Measurements from ENCODE around the gene TRPM5.

Gene TRPM5

GRCh38 chr11:2441171-2441570 is 3.1 kb downstream of the TRPM5 start:
- CTCF ChIA-PET: interaction anchor here (1.9 to 2.2 kb wide), 2 partner anchors 21 to 90 kb away, joined by 8 to 10 read pairs; no protein-coding TSS in a partner anchor
- DNase-seq (ENCODE audit: low read depth, low spot score): no peak

GRCh38 chr11:2440646-2441045 is 3.7 kb downstream of the TRPM5 start:
- DNase-seq (ENCODE audit: low read depth, low spot score): no peak
- ChIA-PET CTCF (interaction anchor here (1.9 to 2.2 kb wide), 2 partner anchors 20 to 91 kb away, joined by 8 to 10 read pairs; no protein-coding TSS in a partner anchor), POLR2A (no interaction called here)
- TF ChIP-seq CTCF (IDR thresholded peaks at IDR 0.05; ENCODE audit: insufficient read depth, low read length, missing control alignments): no peak
- H3K4me3 ChIP-seq (ENCODE audit: low read depth, low read length): no peak overlapping the region

More at GRCh38 chr11:2441171-2441570, 3.1 kb downstream of the TRPM5 start:
- no peak overlapping the region for H3K4me3 ChIP-seq (ENCODE audit: low read depth, low read length)
- no peak for TF ChIP-seq CTCF (IDR thresholded peaks at IDR 0.05; ENCODE audit: insufficient read depth, low read length, missing control alignments)
- POLR2A ChIA-PET: no interaction called here

GRCh38 chr11:2439820-2440219 is 4.5 kb downstream of the TRPM5 start:
- ChIA-PET POLR2A (no interaction called here), CTCF (interaction anchor here (0.8 kb wide), 1 partner anchor 92 kb away, joined by 3 read pairs; no protein-coding TSS in a partner anchor)
- no peak for DNase-seq (ENCODE audit: low read depth, low spot score)
- no peak for TF ChIP-seq CTCF (IDR thresholded peaks at IDR 0.05; ENCODE audit: insufficient read depth, low read length, missing control alignments)
- no peak overlapping the region for H3K4me3 ChIP-seq (ENCODE audit: low read depth, low read length)

- POLR2A ChIA-PET: no interaction called here
- CTCF ChIA-PET: interaction anchor here (1.5 to 2.9 kb wide), 2 partner anchors 10 to 17 kb away, joined by 5 to 16 read pairs; no protein-coding TSS in a partner anchor
- DNase-seq (ENCODE audit: low read depth, low spot score): no peak
- H3K4me3 ChIP-seq (ENCODE audit: low read depth, low read length): no peak overlapping the region
- TF ChIP-seq CTCF (IDR thresholded peaks at IDR 0.05; ENCODE audit: insufficient read depth, low read length, missing control alignments): no peak
These were observed 6.8 kb downstream of the TRPM5 start for GRCh38 chr11:2437516-2437915.

GRCh38 chr11:2436521-2437031 is 7.7 kb downstream of the TRPM5 start:
- no peak for DNase-seq (ENCODE audit: low read depth, low spot score)
- no peak overlapping the region for H3K4me3 ChIP-seq (ENCODE audit: low read depth, low read length)
- TF ChIP-seq CTCF (IDR thresholded peaks at IDR 0.05; ENCODE audit: insufficient read depth, low read length, missing control alignments): no peak
- CTCF ChIA-PET: interaction anchor here (0.6 to 2.9 kb wide), 2 partner anchors 16 to 345 kb away, joined by 3 to 16 read pairs; no protein-coding TSS in a partner anchor
- POLR2A ChIA-PET: no interaction called here

- H3K4me3 ChIP-seq (ENCODE audit: low read depth, low read length): no peak overlapping the region
- ChIA-PET POLR2A (no interaction called here), CTCF (interaction anchor here (0.6 to 2.9 kb wide), 2 partner anchors 16 to 345 kb away, joined by 3 to 16 read pairs; no protein-coding TSS in a partner anchor)
- DNase-seq (ENCODE audit: low read depth, low spot score): no peak
- TF ChIP-seq CTCF (IDR thresholded peaks at IDR 0.05; ENCODE audit: insufficient read depth, low read length, missing control alignments): no peak
These were observed 8.2 kb downstream of the TRPM5 start for GRCh38 chr11:2436013-2436520.

All from AG04449 (cell line).